GM21528 (cell line): ENCODE measurements around the gene TP53I13.

Source experiments
- ATAC-seq: cut with Tn5 transposase; IDR thresholded peaks from one replicate; pipeline ENCODE4 v1.9.1; 2021; ENCODE audit warnings: mild to moderate bottlenecking, moderate library complexity; ENCODE audit not compliant: unreplicated experiment, low FRiP score

Gene TP53I13

DNA sequence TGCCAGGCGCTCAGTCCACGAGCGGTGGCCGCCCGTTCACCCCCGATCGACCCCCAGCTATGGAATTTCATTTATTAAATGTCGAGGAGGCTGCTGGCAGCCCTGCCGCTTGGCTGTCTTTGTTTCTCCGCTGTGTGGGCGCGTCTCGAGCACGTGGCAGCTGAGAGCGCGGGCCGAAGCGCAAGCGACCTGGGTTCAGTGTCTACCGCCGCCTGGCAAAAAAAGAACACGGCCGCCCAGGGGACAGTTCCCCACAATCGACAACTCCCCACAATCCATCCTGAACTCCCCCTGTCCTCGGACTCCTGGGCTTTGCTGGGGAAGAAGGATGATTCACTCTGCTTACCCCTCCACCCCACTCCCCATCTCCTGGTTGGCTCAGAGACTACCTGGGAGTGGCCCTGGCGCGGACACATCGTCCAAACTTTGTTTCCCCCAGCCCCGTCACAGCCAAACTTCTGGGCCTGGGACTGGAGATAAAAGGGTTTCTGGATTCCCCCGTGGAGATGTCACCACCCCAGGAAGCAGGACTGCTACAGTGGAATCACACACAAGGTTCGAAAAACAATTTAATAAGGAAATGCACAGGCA is 22.7 kb downstream of the TP53I13 start:
- ATAC-seq = no peak

DNA sequence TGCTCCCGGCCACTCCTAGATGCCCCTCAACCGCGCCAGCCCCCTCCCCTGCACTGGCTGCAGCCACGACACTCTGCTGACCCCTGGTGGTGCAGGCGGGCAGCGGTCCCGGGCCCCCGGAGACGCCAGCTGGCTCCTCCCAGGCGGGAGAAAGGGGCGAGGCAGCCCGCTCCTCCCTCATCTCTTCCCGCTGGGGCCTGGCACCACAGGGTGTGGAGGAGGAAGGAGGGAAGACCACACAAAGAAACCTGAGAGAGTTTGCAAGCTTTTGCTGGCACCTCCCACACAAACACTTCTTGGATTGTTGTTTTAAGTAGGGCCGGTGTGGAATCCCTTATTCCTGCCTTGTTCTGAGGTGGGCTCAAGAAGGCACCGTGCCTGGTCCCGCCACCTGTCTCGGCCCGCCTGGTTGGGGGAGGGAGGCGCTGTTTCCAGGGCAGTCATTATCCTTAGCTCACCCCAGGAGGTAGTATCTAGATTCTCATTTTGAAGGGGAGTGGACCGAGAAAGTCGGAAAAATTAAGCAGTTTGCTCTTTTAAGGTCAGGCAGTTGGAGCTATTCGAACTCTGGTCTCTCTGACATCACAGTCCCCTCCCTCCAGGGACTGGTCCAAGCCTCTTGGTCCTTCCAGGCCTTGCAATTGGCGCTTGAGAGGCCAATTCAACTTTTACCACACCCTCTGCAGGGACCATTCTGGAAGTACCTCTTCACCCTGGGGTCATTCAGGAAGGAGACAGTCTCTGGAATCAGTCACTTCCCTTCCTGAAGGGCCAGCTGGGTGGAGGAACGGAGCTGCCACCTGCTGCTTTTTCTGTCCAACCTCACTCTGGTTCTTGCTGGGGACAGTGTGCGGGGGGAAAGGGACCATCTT is 23.5 kb downstream of the TP53I13 start:
- ATAC-seq = no peak

DNA sequence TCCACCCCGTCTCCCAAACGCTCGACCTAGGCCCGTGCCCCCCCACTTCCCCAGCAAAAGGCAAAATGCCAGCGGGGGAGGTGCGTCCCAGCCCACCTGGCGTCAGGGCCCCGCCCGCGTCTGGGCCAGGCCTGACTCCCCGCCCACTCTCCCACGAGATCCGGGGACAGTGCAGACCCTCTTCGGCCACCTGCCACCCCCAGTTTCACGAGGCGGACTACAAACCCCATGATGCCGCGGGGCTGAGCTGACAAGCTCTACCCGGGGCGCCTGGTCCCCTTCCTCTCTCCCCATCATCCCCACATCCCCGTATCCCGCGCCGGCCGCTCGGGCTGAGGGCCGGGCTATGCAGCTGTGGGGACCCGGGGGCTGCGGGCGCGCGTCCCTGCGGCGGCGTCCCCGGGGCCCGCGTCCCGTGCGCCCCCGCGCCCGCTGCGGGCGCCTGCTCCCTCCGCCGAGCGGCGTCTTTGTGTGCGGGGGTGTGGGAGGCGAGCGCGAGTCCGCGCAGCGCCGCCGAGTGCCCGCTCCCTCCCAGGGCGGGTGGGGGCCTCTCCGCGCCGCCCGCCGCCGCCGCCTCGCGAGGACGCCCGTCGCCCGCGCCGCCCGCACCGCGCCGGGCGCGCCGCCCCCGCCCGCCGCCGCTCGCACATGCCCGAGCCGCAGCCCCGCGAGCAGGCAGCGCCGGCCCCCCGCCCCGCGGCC is 24.5 kb downstream of the TP53I13 start, which contains the start of gene ANKRD13B:
ANKRD13B (plus strand) TSS at position 283 of the 702 bp plus-strand sequence. CDS start 490 bp downstream, outside the sequence.
- no peak for ATAC-seq

DNA sequence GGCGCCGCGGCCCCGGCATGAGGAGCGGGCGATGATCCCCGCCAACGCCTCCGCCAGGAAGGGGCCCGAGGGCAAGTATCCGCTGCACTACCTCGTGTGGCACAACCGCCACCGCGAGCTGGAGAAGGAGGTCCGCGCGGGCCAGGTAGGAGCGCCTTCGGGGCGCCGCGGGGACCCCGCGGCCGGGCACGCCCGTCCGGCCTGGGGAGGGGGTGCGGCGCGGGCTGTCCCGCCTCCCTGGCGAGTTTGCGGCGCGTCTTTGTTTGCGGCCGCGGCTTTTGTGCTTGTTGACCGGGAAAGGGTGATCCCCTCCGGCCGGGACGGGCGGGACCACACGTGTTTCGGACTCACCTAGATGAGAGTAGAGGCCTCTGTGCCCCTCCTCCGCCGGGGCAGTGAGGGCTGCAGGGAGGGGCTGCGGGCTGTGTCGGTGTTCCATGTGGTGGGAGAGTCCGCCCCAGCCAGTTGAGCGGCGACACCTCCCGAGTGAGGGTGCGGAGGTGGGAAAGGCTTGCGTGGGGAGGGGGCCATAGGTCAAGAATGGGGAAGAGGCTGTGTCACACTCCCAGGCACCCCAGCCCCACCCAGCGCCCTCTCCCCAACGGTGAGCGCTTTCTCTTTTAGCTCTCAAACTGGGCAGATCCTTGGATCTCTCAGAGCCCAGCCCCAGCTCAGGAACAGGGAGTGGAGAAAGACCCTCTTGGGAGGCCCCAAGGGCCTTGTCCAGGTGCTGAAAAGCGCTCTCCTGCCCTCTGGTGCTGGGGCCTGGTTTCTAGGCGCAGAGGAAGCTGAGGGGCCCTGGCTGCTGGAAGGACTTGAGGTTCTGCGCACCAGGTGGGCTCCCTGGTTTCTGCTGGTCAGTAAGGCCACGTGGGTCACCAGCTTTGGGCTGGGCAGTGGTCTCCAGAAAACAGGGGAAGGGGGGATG is 25.4 kb downstream of the TP53I13 start:
- no peak for ATAC-seq

DNA sequence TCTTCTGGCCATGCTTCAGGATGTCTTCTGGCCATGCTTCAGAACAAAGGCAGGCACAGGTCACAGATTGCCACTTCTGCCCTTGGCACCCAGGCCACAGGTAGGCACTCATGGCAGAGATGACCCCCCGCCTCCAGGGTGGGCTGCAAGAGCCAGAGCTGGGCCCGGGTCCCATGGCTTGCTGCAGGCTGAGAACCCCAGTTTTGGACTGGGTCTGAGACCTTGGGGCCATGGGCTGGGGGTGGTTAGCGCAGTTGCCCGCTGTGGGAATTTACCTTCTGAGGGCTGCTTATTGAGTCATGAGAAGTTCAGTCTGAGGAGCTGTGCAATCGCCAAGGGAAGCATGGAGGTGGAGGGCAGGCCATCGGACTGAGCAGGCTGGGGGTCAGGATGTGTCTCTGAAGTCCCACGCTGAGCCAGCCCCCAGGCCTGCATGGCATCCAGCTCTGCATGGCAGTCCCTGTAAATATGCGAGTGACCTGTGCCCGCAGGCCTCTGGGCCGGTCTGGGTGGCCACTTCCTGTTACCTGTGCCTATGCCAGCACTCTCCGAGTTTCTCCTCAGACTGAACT is 26.1 kb downstream of the TP53I13 start:
- no peak for ATAC-seq

DNA sequence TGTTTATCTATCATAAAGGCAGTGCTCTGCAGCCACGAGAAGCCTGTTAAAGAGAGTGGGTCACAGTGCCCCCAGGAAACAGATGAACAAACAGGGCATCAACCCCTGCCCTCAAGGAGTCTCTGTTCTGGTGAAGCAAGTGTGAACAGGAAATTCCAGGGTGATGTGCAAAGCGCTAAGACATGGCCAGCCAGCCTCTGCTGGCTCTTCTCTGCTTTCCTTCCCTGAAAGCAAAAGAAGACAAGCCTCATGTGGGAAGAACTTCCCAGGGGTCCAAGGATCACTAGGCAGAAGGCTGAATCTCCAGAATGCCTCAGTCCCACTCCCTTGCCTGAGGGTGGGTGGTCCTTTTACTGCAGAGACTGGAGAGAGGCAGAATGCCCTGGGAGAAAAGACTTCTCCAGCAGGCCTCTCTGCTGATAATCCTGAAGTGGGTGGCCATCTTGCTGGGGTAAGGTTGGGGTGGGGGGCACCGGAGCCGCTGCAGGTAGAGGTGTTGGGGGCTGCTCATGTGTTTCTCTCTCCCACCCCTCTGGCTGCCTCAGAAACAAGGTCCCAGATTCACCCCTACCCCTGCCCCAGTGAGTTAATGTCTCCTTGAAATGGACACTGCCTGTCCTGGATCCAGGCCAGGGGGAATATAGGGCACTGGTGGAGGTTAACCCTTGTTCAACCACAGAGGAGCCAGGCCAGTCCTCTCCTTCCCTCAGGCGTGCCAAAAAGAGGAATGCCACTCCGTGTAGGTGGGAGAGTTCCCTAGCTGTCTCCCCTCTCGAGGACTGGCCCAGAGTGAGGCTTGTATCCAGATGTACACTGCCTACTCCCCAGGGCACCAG is 26.8 kb downstream of the TP53I13 start:
- no peak for ATAC-seq

DNA sequence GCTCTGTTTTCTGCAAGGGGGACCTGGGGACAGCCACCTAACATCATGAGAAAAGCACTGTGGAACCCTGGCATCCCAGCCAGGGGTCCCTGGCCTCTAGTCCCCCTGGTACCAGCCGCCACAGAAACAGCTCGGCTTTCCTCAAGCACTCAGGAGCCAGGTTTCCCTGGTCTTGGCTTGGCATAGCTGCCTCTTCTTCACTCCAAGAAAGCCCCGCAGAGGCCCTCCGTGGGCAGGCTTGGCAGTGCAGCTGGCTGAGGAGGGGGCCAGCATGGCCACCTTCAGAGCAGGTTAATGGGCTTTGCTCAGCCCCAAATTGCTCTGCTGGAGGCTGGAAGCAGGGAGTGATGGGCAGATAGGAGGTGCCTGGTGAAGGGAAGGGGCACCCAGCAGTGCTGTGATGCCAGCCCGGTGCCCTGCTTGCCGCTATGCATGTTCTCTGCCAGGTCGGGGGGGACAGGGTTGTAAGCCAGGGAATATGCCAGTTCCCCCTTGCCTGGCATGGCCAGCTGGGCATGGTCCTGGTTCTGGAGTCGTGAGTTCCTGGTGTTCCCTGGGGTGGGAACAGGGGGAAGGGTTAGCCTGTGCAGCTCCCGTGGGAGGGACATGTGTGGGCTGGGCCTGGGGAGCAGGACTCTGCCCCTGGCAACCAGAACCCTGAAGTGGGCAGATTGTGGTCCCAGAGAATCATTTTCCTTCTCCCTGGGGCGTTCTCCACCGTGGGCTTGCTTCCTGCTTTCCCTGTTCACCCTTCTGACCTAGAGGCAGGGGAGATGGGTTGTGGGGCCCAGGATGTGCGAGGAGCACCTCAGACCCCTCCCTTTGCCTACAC is 27.7 kb downstream of the TP53I13 start:
- no peak for ATAC-seq

DNA sequence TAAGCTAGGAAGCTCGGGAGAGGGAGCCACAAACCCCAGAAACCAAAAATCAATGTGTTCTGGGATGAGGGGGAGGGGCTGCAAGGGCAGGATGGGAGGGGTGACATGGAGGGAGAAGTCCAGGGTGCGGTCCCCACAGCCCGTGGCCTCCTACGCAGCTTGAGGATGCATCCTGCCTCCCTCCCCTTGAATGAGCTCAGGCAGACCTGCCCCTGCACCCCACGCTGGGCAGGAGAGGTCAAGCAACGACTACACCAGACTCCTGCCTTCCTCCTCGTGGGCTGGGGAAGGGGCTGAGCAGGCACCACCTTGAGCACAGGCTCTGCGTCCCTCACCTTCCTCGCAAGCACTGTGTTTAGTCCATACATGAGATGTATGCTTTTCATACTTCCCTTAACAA is 28.3 kb downstream of the TP53I13 start:
- no peak for ATAC-seq

DNA sequence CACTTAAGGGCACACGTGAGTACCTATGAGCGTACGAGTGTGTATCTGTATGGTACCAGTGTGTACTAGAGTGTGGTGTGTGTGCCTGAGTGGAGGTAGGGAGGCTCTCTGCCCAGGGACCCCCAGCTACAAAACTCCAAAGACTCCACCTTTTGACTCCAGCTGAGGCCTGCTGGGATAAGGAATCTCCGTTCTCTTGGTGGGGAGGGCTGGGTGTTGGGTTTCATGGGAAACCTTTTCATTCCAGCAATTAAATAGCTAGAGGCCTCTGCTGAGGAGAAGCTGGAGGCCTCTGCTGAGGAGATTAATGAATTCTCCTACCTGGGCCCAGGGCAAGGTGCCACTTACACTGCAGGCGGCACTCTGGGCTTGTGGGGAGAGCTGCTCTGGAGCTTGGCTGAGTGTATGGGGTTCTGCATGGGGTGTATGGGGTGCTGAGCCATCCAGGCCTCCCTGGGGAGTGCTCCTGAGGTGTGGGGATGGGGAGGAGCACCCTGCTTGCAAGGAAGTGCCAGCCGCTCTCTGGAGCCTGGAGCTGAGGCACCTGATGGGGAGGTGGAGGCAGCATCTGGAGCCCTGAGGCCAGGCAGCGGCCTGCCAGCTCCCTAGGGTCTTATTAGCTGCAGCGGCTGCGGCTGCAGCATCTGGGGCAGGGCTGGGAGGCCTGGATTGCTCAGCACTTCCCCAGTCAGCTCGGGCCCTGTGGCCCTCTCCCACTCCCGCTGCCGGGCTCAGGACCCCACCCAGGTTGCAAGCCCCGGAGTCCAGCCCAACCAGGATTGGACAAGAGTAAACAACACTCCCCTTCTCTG is 29.1 kb downstream of the TP53I13 start:
- ATAC-seq = no peak

DNA sequence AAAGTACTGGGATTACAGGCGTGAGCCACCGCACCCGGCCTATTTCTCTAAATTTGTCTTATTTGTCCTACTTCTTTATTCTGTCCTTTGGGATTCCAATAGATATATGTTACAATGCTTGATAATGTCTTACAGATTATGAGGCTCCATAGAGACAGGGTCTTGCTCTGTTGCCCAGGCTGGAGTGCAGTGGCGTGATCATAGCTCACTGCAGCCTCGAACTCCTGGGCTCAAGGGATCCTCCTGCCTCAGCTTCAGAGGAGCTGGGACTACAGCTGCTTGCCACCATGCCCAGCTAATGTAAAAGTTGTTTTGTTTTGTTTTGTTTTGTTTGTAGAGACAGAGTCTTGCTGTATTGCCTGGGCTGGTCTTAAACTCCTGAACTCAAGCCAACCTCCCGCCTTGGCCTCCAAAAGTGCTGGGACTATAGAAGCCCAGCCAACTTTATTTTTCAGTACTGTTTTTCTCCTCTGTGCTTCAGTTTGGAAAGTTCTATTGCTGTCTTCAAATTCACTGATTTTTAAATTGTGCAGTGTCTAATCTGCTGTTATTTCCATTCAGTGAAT is 34.7 kb downstream of the TP53I13 start:
- no peak for ATAC-seq

DNA sequence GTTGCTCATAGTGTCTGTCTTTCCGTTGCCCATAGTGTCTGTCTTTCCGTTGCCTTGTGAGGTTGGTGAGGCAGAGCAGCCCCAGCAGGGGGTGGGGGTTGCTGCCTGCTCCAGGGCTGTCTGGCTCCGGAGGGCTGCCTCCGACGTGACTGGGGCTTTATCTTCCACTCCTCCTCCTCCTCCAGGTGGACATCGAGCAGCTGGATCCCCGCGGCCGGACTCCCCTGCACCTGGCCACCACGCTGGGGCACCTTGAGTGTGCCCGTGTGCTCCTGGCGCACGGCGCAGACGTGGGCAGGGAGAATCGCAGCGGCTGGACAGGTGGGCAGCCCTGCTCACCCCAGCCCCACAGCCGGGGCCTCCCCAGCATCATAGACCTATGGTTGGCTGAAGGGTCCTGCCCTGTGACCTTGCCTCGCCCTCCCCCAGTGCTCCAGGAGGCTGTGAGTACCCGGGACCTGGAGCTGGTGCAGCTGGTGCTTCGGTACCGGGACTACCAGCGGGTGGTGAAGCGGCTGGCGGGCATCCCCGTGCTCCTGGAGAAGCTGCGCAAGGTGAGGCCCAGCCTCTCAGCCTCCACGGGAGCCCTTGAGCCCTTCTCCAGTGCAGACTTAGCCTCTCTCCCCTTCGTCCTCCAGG is 39.2 kb downstream of the TP53I13 start:
- no peak for ATAC-seq

DNA sequence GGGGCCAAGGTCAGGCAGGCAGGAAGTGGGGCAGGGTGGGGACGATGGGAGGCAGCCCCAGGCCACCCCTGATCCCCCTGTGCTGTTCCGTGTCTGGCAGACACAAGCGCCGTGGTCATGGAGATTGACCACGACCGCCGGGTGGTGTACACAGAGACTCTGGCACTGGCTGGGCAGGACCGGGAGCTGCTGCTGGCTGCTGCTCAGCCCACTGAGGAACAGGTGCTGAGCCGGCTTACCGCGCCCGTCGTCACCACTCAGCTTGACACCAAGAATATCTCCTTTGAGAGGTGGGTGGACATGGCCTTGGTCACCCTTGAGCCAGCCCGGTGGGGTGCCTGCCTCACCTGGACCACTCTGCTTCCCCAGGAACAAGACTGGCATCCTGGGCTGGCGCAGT is 40.5 kb downstream of the TP53I13 start:
- no peak for ATAC-seq

DNA sequence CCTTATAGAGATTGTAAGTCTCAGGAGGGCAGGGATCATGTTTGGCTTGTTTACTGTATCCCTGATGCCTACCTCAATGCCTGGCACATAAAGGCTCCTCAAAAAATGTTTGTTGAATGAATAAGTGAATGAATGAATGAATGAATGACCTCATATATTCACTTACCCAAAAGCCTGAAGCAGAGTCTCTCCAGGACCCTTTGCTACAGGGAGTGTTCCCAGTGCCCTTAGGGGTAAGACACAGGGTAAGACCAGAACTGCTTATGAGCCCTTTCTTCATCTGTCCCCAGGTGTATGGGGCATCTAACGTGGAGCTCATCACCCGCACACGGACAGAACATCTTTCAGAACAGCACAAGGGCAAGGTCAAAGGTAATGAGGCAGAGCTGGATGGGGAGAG is 41.9 kb downstream of the TP53I13 start:
- ATAC-seq = no peak

DNA sequence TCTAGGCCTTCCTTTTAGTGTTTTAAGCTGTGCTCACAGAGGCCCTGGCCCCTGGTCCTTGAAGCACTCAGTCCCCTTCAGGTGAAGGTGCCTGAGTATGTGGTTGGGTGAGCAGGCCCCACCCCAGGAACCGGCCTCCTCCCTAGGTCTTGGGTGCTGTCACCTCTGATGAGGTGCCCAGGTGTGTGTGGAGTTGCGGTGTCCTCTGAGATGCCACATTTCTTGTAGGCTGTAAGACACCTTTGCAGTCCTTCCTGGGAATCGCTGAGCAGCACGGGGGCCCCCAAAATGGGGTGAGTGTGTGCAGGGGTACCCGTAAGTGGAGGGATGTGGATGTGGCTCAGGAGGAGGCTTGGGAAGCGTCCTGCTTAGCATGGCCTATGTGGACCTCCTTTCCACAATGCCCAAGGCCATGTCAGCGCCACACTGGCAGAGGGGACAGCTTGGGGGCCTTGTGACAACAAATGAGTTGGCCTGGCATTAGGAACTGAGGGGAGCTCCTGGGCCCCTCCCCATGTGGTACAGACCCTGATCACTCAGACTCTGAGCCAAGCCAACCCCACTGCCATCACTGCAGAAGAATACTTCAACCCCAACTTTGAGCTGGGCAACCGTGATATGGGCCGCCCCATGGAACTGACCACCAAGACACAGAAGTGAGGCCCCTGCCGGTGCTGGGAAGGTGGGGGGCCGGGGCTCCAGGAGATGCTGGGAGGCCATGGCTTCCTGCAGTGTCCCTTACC is 43.0 kb downstream of the TP53I13 start:
- ATAC-seq = no peak

DNA sequence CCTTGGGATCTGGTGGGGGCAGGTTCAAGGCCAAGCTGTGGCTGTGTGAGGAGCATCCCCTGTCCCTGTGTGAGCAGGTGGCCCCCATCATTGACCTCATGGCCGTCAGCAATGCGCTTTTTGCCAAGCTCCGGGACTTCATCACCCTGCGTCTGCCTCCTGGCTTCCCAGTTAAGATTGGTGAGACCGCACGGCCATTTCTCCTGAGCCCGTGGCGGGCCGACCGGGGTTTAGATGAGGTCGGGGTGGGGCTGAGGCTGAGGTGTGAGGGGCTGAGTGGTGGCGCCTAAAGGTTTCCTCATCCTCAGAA is 43.5 kb downstream of the TP53I13 start:
- no peak for ATAC-seq
